Suprapubic skin (tissue), 4 donors: ENCODE data around the gene CHRNB1.

Source experiments
- EP300 ChIP-seq: sonication (generic); formaldehyde crosslinking; IDR thresholded peaks from one replicate; pipeline ENCODE4 v1.6.1; 2017; ENCODE audit warnings: antibody characterized with exemption
- POLR2A ChIP-seq, 2 donors: fragments of 450-650 bp; IDR thresholded peaks; one replicate each; pipeline ENCODE4 v1.6.1; 2017; ENCODE audit warnings: antibody characterized with exemption in 2 of 2, mild to moderate bottlenecking in 2 of 2, moderate library complexity in 2 of 2
- POLR2AphosphoS5 ChIP-seq, 3 donors: sonication (generic); formaldehyde crosslinking; IDR thresholded peaks; one replicate each; pipeline ENCODE4 v1.6.1; 2017; ENCODE audit warnings: antibody characterized with exemption in 3 of 3
- TF ChIP-seq, protein P1 (sequence below), 2 donors: fragments of 200-600 bp in 1 of 2; fragments of 450-650 bp in 1 of 2; sonication (generic) in 1 of 2; IDR thresholded peaks; one replicate each; pipeline ENCODE4 v1.5.1; 2016 to 2019; ENCODE audit warnings: antibody characterized with exemption in 2 of 2, mild to moderate bottlenecking in 1 of 2, moderate library complexity in 1 of 2

DNA sequence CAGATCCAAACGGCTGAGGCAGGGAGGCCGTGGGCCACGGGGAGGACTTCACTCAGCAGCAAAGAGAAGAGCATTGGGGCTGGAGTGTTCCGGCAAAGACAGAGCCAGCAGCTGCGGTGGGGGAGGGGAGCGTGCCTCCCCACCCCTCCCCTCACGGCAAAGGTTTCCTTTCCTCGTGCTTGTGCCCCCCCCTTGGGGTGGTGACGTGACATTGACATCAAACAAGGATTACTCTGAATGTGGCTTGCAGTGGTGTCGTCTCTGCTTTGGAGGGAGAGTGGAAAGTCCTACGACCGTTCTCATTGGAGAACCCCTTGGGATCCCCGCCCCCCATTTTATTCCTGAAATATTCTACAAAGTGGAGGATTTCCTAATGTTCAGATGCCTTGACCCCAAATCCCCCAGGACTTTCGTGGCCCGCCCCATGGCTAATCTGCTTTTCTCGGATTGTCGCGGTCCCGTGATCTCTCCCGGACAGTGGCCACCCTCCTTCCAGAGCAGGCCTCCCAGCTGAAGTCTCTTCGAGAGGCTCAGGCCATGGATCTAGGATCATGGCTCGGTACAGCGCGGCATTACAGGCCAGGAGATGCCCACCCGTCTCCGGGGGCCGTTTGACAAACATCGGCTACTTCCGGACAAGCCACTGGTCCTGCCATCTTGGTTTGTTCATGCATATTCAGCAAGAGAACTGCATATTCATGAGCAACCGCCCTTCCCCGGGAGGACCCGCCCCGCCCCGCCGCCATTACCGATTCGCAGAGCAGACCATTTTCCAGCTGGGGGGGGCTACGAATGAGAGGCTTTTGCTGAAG lies 38.6 kb downstream of the CHRNB1 start:
- TF ChIP-seq POLR2AphosphoS5 (IDR thresholded peaks at IDR 0.05) (peak in 2 of 3 donors; percentile 27 to 31), POLR2A (IDR thresholded peaks at IDR 0.05) (peak in 1 of 2 donors; percentile 69), EP300 (peak; percentile 55)
- TF ChIP-seq, protein P1, sequence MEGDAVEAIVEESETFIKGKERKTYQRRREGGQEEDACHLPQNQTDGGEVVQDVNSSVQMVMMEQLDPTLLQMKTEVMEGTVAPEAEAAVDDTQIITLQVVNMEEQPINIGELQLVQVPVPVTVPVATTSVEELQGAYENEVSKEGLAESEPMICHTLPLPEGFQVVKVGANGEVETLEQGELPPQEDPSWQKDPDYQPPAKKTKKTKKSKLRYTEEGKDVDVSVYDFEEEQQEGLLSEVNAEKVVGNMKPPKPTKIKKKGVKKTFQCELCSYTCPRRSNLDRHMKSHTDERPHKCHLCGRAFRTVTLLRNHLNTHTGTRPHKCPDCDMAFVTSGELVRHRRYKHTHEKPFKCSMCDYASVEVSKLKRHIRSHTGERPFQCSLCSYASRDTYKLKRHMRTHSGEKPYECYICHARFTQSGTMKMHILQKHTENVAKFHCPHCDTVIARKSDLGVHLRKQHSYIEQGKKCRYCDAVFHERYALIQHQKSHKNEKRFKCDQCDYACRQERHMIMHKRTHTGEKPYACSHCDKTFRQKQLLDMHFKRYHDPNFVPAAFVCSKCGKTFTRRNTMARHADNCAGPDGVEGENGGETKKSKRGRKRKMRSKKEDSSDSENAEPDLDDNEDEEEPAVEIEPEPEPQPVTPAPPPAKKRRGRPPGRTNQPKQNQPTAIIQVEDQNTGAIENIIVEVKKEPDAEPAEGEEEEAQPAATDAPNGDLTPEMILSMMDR (IDR thresholded peaks at IDR 0.05), result no peak
